ENCODE data around the gene TMEM132D.

DNA sequence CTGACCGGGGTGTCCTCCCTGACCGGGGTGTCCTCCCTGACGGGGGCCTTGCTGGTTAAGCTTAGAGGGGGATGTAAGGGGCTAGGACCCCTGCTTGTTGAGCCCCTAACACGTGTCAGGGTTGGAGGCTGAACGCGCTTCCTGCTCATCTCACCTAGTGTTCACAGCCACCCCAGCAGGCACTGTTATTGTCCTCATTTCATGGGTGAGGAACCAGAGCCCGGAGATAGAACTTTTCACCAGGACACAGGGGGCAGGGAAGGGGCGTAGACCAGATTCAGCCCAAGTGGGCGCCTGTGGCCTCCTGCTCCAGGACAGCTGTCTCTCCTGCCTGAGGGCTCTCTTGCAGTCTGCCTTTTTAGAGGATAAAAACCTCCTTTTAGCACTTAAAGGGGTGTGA lies 814.2 kb downstream of the TMEM132D start:
- TF ChIP-seq CTCF (conservative IDR thresholded peaks at IDR 0.05; ENCODE audit: low read length) (no peak), EZH2phosphoT487 (IDR thresholded peaks at IDR 0.05; ENCODE audit: borderline replicate concordance, low read depth, low read length) (no peak)

Measured in OCI-LY7 (cell line).